Ishikawa (cell line): Measurements from ENCODE around the gene PPP2R5E.

ENCODE experiments used
- CEBPB ChIP-seq: IDR thresholded peaks from 2 replicates; pipeline ENCODE4 v1.6.1; 2012
- CREB1 ChIP-seq: IDR thresholded peaks from 2 replicates; pipeline ENCODE4 v1.6.1; 2012; ENCODE audit warnings: low read depth
- EGR1 ChIP-seq: IDR thresholded peaks from 2 replicates; pipeline ENCODE4 v1.6.1; 2012
- EP300 ChIP-seq: IDR thresholded peaks from 2 replicates; pipeline ENCODE4 v1.6.1; 2012; ENCODE audit warnings: borderline replicate concordance
- FOXM1 ChIP-seq: IDR thresholded peaks from 2 replicates; pipeline ENCODE4 v1.6.1; 2012; ENCODE audit warnings: low read depth, borderline replicate concordance
- MAX ChIP-seq: IDR thresholded peaks from 2 replicates; pipeline ENCODE4 v1.6.1; 2012
- NFIC ChIP-seq: IDR thresholded peaks from 2 replicates; pipeline ENCODE4 v1.6.1; 2012
- RAD21 ChIP-seq: IDR thresholded peaks from 2 replicates; pipeline ENCODE4 v1.6.1; 2012; ENCODE audit warnings: low read depth
- REST ChIP-seq: IDR thresholded peaks from 2 replicates; pipeline ENCODE4 v1.6.1; 2012; ENCODE audit warnings: low read depth, mild to moderate bottlenecking
- TAF1 ChIP-seq: IDR thresholded peaks from 2 replicates; pipeline ENCODE4 v1.6.1; 2012; ENCODE audit warnings: low read depth, mild to moderate bottlenecking
- TCF12 ChIP-seq: IDR thresholded peaks from 2 replicates; pipeline ENCODE4 v1.6.1; 2012; ENCODE audit warnings: low read depth
- TEAD4 ChIP-seq: IDR thresholded peaks from 2 replicates; pipeline ENCODE4 v1.6.1; 2012
- USF1 ChIP-seq: IDR thresholded peaks from 2 replicates; pipeline ENCODE4 v1.6.1; 2012
- YY1 ChIP-seq: IDR thresholded peaks from 2 replicates; pipeline ENCODE4 v1.6.1; 2012; ENCODE audit warnings: low read depth
- ZBTB7A ChIP-seq: IDR thresholded peaks from 2 replicates; pipeline ENCODE4 v1.6.1; 2012; ENCODE audit warnings: low read depth

The PPP2R5E gene

GRCh38 chr14:63459738-63460137, 83.4 kb downstream of the PPP2R5E start:
- TF ChIP-seq TEAD4, result no peak
- TF ChIP-seq MAX, result no peak
- TF ChIP-seq YY1, result no peak
- no peak for TF ChIP-seq RAD21
- no peak for TF ChIP-seq CREB1
- no peak for TF ChIP-seq REST
- no peak for TF ChIP-seq CEBPB
- TF ChIP-seq EGR1, result no peak
- TF ChIP-seq FOXM1, result no peak
- no peak for TF ChIP-seq NFIC
- no peak for TF ChIP-seq ZBTB7A
- TF ChIP-seq EP300, result no peak
- TF ChIP-seq USF1, result no peak
- TF ChIP-seq TAF1, result no peak
- TF ChIP-seq TCF12, result no peak

- TF ChIP-seq TCF12, result no peak
- TF ChIP-seq USF1, result no peak
Observed at GRCh38 chr14:63457498-63457897, 85.7 kb downstream of the PPP2R5E start.

- TF ChIP-seq YY1 (no peak), CREB1 (no peak), RAD21 (no peak), EP300 (no peak), TCF12 (no peak), REST (no peak), USF1 (no peak), EGR1 (no peak), MAX (no peak), TAF1 (no peak), TEAD4 (no peak), ZBTB7A (no peak), CEBPB (no peak), FOXM1 (no peak), NFIC (no peak)
Observed at GRCh38 chr14:63454863-63455622, 88.1 kb downstream of the PPP2R5E start.

- TF ChIP-seq USF1 (no peak), MAX (no peak), TEAD4 (no peak), CEBPB (no peak)
Observed at GRCh38 chr14:63454436-63454835, 88.7 kb downstream of the PPP2R5E start.

GRCh38 chr14:63453443-63453936, 89.7 kb downstream of the PPP2R5E start:
- no peak for TF ChIP-seq NFIC
- no peak for TF ChIP-seq ZBTB7A
- TF ChIP-seq EGR1, result no peak
- no peak for TF ChIP-seq REST
- no peak for TF ChIP-seq TAF1
- no peak for TF ChIP-seq EP300
- no peak for TF ChIP-seq RAD21
